Stomach (tissue), 9 donors: ENCODE results near the gene ALPP. TPM values are rescaled to one million over a fixed set of nuclear protein-coding genes. Genes with fewer than 3 reads are reported as not detected.
A peak's percentile ranks its signal among the peaks of the same experiment; 100 is the strongest.
"Not testable (repeated sequence)": the region's sequence is repeated elsewhere in the genome, so short reads cannot be mapped to it uniquely, and the experiment has no call there.

Experiments
- DNase-seq, 2 donors: peaks; one replicate each; pipeline versions ENCODE4 v3.0.0 to v3.0.0-alpha.2; 2013 to 2019
- H3K27ac ChIP-seq, 5 donors: fragments of 200-600 bp in 4 of 5; sonication (generic) in 4 of 5; one replicate each; pipeline ENCODE4 v1.5.1; 2013 to 2019; ENCODE audit warnings: mild to moderate bottlenecking in 1 of 5, moderate library complexity in 1 of 5
- H3K27me3 ChIP-seq, 3 donors: fragments of 200-600 bp; sonication (generic); one replicate each; pipeline ENCODE4 v1.5.1; 2017 to 2019; ENCODE audit warnings: mixed run types in 1 of 3
- H3K36me3 ChIP-seq, 4 donors: fragments of 200-600 bp; sonication (generic); 1 replicate in 3 of 4; 2 replicates in 1 of 4; pipeline ENCODE4 v1.5.1; 2016 to 2019
- H3K4me1 ChIP-seq, 4 donors: fragments of 200-600 bp; sonication (generic); one replicate each; pipeline ENCODE4 v1.5.1; 2016 to 2019
- H3K4me3 ChIP-seq, 4 donors: fragments of 200-600 bp; sonication (generic) in 3 of 4; one replicate each; pipeline ENCODE4 v1.5.1; 2016 to 2019; ENCODE audit warnings: mild to moderate bottlenecking in 1 of 4
- H3K9me3 ChIP-seq, 4 donors: fragments of 200-600 bp; sonication (generic); one replicate each; pipeline ENCODE4 v1.5.1; 2016 to 2019
- EP300 ChIP-seq: sonication (generic); formaldehyde crosslinking; IDR thresholded peaks from one replicate; pipeline ENCODE4 v1.6.1; 2017; ENCODE audit warnings: antibody characterized with exemption
- POLR2A ChIP-seq, 4 donors: fragments of 450-650 bp; IDR thresholded peaks; one replicate each; pipeline ENCODE4 v1.6.1; 2016; ENCODE audit warnings: antibody characterized with exemption in 4 of 4, control low read depth in 2 of 4, mild to moderate bottlenecking in 1 of 4, moderate library complexity in 1 of 4
- POLR2AphosphoS5 ChIP-seq, 3 donors: sonication (generic); formaldehyde crosslinking; IDR thresholded peaks; one replicate each; pipeline ENCODE4 v1.6.1; 2016; ENCODE audit warnings: antibody characterized with exemption in 3 of 3
- WGBS, 5 donors: extraction: QIAGEN DNeasy Blood & Tissue Kit in 3 of 5; methylation state at CpG; one replicate each; pipeline versions ENCODE4 v1.1.5 to v1.1.7; 2013 to 2018; 5-methylcytosine and 5-hydroxymethylcytosine counted together
- intact Hi-C: fragments of 100-400 bp; cut with DNase I; formaldehyde crosslinking; loops from one replicate; pipeline ENCODE4 v1.15.1; 2023; ENCODE audit warnings: low total_unique reads
- polyA plus RNA-seq, 3 donors: library from polyadenylated mRNA; stranded (reverse); fragments of 200-250 nt; gene quantifications; one replicate each; pipeline ENCODE4 v1.2.3, GENCODE V29; 2013
- total RNA-seq, 5 donors: library from RNA; depleted of rRNA; stranded (reverse); fragments of >200 nt; gene quantifications; one replicate each; pipeline versions ENCODE4 v1.1.0 to v1.2.3, GENCODE V29; 2014 to 2016
- TF ChIP-seq, protein P1 (sequence below), 7 experiments: fragments of 450-650 bp in 4 of 7; fragments of 200-600 bp in 3 of 7; sonication (generic) in 3 of 7; IDR thresholded peaks; one replicate each; pipeline ENCODE4 v1.5.1; 2016 to 2019; ENCODE audit warnings: antibody characterized with exemption in 7 of 7, control low read depth in 2 of 7, mild to moderate bottlenecking in 1 of 7
- donor health status: healthy with polysubstance abuse.
- donor health status: Bipolar disorder and iron deficiency.
- donor health status: healthy.

The ALPP gene
- total and polyA plus RNA-seq, 8 donors, result not detected

DNA sequence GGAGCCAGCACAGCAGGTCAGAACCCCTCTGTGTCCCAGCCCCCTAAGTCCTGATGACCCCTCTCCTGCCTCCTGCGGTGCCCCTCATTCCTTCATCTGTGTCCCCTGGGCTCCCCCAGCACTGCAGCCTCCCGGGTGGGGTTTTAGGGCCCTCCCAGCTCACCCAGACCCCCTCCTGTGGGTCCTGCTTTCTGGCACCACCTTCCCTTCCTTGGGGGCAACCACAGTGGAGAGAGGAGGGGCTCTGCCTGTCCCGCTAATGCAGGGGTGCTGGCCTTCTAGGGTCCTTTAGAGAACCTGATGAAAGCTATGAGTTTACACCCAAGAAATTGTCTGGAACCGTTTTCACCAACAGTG is 42.7 kb upstream of the ALPP start:
- H3K36me3 ChIP-seq, result peaks cover 0 to 50% (median 31%) of the 10 kb centered on the region in 4 donors
- peak in 1 of 2 donors; percentile 14 for DNase-seq
- no peak overlapping the region for H3K27ac ChIP-seq
- H3K9me3 ChIP-seq, result no peaks in the 10 kb centered on the region
- WGBS, 5 donors, result 89 to 100% (median 96%) methylated on average over 2 to 4 of the region's 4 CpGs
- no peaks in the 10 kb centered on the region for H3K4me1 ChIP-seq
- TF ChIP-seq POLR2AphosphoS5 (IDR thresholded peaks at IDR 0.05), result no peak
- TF ChIP-seq, protein P1, sequence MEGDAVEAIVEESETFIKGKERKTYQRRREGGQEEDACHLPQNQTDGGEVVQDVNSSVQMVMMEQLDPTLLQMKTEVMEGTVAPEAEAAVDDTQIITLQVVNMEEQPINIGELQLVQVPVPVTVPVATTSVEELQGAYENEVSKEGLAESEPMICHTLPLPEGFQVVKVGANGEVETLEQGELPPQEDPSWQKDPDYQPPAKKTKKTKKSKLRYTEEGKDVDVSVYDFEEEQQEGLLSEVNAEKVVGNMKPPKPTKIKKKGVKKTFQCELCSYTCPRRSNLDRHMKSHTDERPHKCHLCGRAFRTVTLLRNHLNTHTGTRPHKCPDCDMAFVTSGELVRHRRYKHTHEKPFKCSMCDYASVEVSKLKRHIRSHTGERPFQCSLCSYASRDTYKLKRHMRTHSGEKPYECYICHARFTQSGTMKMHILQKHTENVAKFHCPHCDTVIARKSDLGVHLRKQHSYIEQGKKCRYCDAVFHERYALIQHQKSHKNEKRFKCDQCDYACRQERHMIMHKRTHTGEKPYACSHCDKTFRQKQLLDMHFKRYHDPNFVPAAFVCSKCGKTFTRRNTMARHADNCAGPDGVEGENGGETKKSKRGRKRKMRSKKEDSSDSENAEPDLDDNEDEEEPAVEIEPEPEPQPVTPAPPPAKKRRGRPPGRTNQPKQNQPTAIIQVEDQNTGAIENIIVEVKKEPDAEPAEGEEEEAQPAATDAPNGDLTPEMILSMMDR (IDR thresholded peaks at IDR 0.05), result no peak
- TF ChIP-seq POLR2A (IDR thresholded peaks at IDR 0.05), result no peak
- TF ChIP-seq EP300, result no peak
- no peak overlapping the region for H3K4me3 ChIP-seq
- intact Hi-C loops, result no loop called here
- H3K27me3 ChIP-seq, result no peaks in the 10 kb centered on the region

DNA sequence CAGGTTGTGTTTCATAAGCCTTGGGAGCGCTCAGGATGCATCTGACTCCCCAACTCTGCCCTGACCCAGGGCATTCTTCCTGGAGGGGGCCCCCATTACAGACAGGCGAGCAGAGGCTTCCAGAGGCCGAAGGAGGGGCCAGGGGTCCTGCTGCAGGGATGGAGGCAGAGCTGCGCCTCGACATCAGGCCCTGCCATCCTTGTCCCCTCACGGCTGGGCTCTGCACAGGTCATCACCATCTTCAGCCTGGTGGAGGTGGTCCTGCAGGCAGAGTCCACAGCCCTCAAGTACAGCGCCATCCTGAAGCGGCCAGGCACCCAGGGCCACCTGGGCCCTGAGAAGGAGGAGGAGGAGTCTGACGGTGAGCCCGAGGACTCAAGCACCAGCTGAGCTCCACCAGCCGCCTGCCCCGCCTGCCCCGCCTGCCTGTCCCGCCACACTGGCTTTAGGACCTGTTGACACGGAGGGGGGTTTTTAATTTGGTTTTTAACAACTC is 42.3 kb upstream of the ALPP start:
- Histone ChIP-seq H3K27ac (no peak overlapping the region), H3K4me1 (no peaks in the 10 kb centered on the region), H3K9me3 (no peaks in the 10 kb centered on the region), H3K36me3 (peaks cover 0 to 55% (median 31%) of the 10 kb centered on the region in 4 donors), H3K27me3 (no peaks in the 10 kb centered on the region), H3K4me3 (no peak overlapping the region)
- intact Hi-C loops, result no loop called here
- TF ChIP-seq EP300, result no peak
- TF ChIP-seq, protein P1 (IDR thresholded peaks at IDR 0.05), result no peak
- TF ChIP-seq POLR2A (IDR thresholded peaks at IDR 0.05), result no peak
- TF ChIP-seq POLR2AphosphoS5 (IDR thresholded peaks at IDR 0.05), result no peak
- WGBS, 5 donors, result 87 to 96% (median 93%) methylated on average over 10 to 15 of the region's 15 CpGs
- peak in 1 of 2 donors; percentile 21 for DNase-seq

DNA sequence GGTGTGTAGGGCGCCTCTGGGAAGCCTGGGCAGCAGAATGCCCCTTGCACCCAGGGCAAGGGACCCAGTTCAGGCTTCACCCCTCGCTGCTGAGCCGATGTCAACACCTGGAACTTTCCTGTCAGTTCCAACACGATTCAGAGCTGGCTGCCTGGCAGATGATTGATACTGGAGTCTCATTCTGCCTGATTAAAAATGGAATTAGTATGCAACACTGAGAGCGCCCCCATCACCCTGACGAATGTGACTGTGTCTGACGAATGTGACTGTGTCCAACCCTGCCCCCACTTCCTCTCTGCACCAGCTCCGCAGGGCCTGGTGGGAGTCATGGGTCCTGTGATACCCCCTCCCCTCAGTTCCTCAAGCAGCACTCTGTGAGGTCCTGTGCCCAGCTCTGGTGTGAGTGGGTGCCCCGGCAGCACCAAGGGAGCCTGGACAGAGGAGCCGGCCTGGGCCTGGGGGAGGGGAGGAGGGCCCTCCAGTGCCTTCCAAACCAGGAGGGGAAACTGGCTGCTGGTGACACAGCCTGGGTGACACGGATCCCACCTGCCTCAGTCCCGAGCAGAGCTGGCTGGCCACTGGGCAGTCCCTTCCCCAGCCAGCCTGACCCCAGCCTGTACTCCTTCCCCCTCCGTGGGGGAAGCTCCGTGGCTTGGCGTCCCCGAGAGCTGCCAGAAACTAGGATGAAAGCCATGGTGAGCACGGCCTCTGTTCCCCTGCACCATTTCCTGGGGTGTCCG is 41.4 kb upstream of the ALPP start:
- H3K9me3 ChIP-seq, result no peaks in the 10 kb centered on the region
- H3K27ac ChIP-seq, result no peak overlapping the region
- H3K4me3 ChIP-seq, result no peak overlapping the region
- TF ChIP-seq EP300 (no peak), POLR2AphosphoS5 (IDR thresholded peaks at IDR 0.05) (no peak), POLR2A (IDR thresholded peaks at IDR 0.05) (no peak)
- TF ChIP-seq, protein P1 (IDR thresholded peaks at IDR 0.05), result no peak
- peaks cover 0 to 56% (median 31%) of the 10 kb centered on the region in 4 donors for H3K36me3 ChIP-seq
- no peaks in the 10 kb centered on the region for H3K4me1 ChIP-seq
- peak in 1 of 2 donors; percentile 22 for DNase-seq
- intact Hi-C loops, result no loop called here
- 84 to 89% (median 86%) methylated on average over 11 to 18 of the region's 18 CpGs for WGBS, 5 donors
- no peaks in the 10 kb centered on the region for H3K27me3 ChIP-seq

DNA sequence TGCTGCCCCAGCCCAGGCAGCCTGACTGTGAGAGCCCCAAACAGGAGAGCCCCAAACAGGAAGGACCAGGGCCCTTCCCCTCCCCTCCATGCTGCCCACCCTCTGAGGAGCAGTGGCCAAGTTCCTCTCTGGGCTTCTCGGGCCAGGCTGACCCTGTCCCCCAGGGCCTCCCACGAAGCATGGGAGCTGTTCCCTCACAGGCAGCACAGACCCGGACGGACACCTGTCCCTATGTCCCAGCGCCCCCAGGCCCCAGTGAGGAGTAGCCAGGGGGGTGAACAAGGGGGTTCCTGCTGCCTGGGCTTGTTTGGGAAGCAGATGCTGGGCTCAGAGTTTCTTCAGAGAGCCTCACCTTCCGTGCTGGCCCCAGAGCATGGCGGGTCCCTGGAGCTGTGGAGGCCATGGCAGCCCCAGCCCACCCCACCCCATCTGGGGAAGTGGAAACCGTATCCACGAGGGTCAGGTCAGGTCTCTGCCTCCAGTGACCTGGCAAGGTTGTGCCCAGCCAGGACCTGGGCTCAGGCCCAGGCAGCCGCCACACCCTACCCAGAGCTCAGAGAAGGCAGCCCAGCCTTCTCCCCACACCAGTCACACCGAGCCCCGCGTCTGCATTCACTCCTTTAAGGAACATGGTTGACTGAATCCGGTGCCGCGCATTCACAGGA is 40.3 kb upstream of the ALPP start:
- H3K4me1 ChIP-seq, H3K27ac ChIP-seq, H3K27me3 ChIP-seq, DNase-seq, intact Hi-C loops, H3K9me3 ChIP-seq, H3K4me3 ChIP-seq: not testable (repeated sequence)
- peaks cover 0 to 56% (median 31%) of the 10 kb centered on the region in 4 donors for H3K36me3 ChIP-seq
- 79 to 98% (median 90%) methylated on average over 2 to 12 of the region's 16 CpGs for WGBS, 5 donors
